C4-2B (cell line): Measurements from ENCODE around the gene PRDM8.

Experiments
- ZFX ChIP-seq: fragments of 450-650 bp; IDR thresholded peaks from 2 replicates; pipeline ENCODE4 v1.6.1; 2017
- TF ChIP-seq, protein P1 (sequence below): fragments of 450-650 bp; conservative IDR thresholded peaks from 2 replicates; pipeline ENCODE4 v1.5.1; 2017; ENCODE audit warnings: mild to moderate bottlenecking

DNA sequence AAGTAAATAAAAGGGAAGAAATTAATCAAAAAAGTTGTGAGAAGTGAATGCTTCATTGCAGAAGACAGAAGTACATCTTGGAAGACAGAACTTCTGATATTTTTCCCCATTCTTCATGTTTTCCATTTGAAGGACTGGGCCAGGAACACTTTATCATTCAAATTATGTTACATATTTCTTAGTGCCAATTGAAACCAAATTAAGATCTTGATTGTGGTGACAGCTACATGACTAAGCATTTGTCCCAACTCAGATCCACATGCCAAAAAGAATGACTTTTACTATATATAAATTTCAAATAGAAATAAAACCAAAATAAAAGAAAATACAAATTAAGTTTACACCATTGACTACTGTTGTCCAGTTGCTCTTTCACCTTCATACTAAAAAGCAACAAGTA is 55.1 kb downstream of the PRDM8 start:
- TF ChIP-seq, protein P1, sequence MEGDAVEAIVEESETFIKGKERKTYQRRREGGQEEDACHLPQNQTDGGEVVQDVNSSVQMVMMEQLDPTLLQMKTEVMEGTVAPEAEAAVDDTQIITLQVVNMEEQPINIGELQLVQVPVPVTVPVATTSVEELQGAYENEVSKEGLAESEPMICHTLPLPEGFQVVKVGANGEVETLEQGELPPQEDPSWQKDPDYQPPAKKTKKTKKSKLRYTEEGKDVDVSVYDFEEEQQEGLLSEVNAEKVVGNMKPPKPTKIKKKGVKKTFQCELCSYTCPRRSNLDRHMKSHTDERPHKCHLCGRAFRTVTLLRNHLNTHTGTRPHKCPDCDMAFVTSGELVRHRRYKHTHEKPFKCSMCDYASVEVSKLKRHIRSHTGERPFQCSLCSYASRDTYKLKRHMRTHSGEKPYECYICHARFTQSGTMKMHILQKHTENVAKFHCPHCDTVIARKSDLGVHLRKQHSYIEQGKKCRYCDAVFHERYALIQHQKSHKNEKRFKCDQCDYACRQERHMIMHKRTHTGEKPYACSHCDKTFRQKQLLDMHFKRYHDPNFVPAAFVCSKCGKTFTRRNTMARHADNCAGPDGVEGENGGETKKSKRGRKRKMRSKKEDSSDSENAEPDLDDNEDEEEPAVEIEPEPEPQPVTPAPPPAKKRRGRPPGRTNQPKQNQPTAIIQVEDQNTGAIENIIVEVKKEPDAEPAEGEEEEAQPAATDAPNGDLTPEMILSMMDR: no peak
- TF ChIP-seq ZFX: no peak
